ENCODE measurements around the gene PATL1.

The PATL1 gene

DNA sequence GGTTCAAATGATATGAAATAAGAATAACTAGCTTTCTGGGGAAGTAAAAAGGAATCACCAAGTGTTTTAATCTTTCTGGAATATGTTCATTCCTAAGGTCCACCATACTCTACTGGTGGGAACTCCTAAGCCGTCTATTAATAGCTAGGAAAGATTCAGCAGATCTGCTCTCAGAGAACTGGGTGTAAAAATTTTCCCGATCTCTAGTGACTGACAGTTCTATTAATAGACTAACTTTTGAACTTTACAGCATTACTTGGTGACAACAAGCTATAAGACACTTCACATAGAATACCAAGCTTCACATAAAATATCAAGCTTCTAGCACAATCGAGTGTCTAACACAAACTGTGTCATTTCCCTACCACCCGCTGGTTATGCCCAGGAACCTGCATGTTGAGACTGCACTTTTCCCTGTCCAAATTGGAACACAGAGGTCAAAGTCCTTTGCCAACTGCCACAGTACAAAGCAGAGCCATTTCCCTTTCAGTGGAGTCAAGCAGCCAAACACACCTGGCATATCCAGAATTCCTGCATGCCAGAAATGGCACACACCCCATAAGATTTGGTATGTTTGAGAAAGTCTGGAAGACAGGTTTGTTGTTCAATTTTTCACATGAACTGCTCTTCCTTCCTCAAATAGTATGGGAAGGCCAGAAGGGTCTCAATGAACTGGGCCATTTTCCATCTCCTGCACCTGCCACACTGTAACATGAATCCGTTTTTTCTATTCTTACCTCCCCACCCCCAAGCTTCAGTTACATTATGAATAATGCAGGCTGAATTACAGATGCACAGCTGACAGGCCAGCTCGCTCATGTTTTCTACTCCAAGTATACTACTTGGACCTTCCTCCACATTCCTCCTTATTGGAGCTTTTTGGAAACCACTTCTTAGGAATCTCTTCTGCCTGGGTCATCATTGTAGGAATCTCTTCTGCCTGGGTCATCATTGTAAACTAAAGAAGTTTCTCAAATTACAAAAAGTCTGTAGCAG is 57.0 kb downstream of the PATL1 start:
- DNase-seq: no peak

DNA sequence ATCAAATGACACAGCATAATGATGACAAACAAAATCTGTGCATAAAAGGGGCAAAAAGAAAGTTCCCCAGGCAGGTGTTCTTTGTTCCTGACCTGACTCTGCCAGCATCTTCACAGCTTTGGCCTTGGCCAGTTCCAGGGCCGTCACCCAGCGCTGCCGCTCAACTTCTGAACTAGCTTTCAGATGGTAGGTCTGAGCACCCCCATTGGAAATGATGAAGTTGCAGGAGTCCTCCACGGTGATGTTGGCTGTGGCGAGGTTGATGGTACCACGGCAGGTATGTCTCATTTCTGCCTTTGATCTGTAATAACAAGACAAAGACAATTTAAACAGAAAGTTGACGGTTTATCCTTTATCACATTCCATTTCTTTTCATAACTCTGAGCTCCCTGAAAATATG is 58.5 kb downstream of the PATL1 start:
- no peak for DNase-seq

DNA sequence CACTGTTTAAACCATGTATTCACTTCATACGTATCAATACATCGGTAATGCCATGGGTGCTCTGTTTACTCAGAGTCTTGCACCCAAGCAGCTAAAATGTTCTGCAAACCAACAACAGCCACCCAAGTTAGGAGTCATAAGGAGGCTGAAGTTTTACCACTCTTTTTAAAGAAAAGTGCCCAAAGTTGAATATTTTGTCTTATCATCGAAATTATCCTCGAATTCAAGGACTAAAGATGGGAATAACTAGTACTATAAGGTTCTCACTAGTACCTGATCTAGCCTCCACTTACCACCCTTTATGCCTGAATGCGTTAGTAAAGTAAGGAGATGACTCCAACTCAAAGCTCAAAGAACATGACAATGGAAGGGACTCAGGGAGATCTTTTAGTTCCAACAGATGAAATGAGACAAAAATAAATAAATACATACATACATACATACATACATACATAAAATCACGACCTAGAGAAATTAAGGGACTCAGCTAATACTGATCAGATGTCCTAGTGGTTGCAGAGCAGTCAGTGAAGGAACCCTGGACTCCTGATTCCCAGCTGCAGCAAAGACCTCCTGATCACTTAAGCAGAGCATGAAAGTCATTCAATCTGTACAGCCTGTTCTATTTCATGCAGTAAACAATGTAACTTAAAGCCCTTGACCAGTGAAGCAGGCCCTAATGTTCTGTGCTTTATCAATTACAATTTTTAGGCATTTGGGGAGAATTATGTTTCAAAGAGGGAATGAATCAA is 61.0 kb downstream of the PATL1 start:
- no peak for DNase-seq

DNA sequence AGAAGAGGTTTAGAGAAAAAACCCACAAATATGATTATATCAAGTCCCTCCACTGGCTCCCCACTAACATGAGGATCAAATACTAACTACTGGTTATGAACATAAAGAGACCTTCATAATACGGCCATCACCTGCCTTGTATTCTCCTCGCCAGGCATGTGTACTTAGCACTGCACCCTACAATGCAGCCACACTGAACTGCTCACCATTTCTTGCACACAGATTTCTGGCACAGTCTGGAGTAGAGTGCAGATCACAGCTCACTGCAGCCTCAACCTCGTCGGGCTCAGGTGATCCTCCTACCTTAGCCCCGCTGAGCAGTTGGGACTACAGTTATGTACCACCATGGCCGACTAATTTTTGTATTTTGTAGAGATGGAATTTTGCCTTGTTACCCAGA is 66.4 kb downstream of the PATL1 start:
- DNase-seq: no peak

DNA sequence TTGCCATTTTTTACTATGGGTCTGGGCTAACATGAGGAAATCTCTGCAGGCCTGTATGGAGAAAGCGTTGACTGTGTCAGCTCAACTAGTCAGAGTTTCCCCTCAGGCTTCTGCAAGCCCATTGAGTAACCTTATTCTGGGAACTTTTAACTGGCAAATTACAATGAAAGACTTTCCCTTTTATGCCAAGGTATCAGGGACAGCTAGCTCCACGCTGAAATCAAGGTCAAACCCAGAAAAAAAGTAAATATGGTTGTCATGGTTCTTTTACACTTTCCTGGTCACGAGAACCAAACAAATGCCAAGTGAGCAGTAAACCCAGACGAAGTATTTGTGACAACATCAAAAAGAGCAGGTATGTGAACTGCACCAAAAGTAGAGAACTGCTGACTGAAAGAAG is 67.0 kb downstream of the PATL1 start:
- no peak for DNase-seq

DNA sequence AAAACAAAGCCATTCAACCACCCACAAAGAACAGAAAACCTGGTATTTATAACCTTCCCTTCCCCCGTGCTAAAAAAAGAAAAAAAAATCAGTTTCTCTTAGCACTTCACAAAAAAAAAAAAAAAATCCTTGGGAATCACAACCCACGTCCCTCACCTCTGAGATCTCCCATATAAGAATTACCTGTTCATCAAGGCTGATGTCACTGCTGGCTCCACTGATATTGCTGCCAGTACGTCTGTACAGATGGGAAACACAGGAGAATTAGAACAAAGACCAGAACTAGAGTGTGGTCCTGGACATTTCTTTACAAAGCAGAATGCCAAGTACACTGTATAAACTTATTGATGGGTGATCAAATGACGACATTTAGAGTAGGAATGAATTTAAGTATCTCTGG is 68.2 kb downstream of the PATL1 start:
- DNase-seq: no peak

DNA sequence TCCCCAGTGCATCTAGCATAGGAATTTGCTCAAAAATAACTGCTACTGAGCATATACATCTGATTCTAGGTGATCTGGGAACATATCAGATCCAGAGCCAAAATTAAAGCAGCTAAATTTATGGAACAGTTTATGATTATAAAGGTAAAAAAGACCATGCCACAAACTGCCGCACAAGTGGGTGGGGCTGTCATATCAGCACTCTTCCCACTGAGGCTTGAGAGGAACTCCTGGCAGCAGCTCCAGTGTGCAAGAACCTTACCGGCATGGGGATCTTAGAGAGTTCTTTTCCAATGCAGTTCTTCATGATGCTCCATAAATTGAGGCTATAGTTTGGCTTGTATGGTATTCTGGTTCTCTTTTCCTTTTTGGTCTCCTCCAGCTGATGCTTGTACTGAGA is 68.6 kb downstream of the PATL1 start:
- DNase-seq: no peak

DNA sequence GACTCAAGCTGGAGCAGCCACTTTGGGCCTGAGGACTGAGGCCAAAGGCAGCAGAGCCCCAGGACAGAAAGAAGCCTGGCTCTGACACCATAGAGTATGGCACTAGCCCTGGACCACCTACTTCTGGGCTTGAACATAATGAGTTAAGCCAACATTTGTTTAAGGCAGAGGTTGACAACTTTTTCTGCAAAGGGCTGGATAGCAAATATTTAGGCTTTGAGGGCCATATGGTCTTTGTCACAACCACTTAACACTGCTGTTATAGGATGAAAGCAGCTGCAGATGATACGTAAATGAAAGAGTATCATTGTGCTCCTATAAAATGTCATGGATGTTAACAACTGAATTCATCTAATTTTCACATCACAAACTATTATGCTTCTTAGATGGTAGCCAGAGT is 69.9 kb downstream of the PATL1 start:
- DNase-seq: no peak

Measured in suppressor macrophage treated with lipopolysaccharide for 4 hours (primary cell).